GM18498 (cell line): ENCODE results near the gene ZG16B.

Experiments
- ATAC-seq: cut with Tn5 transposase; IDR thresholded peaks from one replicate; pipeline ENCODE4 v1.9.1; 2021; ENCODE audit warnings: mild to moderate bottlenecking, moderate library complexity; ENCODE audit not compliant: unreplicated experiment

The ZG16B gene

GRCh38 chr16:2829501-2830354 is at the start of gene ZG16B:
ZG16B (plus strand) TSS chr16:2830303; CDS start chr16:2830442, 139 bp downstream.
- ATAC-seq, result no peak

- ATAC-seq, result no peak
These were observed 47.3 kb upstream of the ZG16B start for GRCh38 chr16:2782583-2783351.

DNA sequence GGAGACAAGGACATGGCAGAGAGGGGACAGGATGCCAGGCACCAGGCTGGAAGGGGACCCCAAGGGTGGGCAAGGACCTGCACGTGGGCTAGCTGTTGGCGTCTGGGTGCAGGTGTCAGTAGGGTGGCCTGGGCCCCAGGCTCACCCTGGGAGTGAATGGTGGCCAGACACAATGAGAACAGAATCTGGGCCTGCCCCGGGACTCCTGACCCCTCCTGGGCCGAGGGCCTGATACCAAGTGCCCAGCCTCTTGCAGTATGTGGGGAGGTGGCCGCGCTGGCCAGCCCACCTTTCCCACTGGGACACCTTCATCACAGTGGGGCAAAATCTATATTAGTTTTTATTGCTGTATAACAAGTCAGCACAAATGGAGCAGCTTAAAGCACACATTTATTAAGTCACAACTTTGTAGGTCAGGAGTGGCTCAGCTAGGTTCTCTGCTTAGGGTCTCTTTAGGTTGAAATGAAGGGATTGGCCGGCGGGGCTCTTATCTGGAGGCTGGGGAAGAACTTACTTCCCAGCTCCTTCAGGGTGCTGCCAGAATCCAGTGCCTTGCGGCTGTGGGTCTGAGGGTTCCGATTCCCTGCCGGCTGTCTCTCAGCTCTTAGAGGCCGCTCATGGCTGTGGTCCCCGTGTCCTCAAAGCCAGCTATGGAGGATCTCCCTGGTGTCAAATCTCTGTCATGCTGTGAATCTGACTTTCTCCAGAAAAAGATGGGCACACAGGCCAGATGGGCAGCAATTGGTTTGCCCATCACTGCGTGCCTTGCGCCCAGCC is 46.3 kb upstream of the ZG16B start:
- ATAC-seq, result no peak

DNA sequence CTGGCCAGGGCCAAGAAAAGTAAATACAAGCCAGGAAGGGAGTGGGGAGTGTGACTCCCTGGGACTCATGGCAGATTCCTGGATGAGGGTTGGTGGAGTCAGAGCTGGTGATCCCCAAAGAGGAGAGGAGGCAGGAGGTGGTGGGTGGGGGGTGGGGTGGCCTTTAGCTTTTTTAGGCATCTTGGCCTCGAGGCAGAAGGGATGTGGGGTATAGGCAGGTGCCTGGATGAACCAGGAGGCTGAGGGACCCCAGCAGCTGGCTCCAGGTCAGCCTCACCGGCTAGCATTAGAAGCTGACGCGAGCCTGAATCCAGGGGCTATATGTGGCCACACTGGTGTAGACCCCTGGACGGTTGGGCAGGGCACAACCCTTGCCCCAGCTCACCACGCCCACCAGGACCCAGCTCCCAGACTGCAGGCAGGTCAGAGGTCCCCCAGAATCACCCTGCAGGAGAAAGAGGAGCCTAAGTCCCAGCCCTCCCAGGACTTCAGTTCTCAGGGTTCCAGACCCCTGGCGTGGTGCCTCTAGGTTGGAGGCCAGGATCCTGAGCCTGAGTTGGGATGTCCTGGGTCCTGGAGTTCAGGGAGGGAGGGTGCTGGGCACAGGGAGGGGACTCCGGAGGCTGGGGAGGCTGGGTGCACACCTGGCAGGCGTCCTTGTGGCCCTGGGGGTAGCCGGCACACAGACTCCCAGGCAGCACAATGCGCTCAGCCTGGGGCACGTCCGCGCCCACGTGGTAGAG is 45.6 kb upstream of the ZG16B start:
- ATAC-seq, result no peak

GRCh38 chr16:2785101-2785991 is 44.8 kb upstream of the ZG16B start:
- ATAC-seq, result no peak

DNA sequence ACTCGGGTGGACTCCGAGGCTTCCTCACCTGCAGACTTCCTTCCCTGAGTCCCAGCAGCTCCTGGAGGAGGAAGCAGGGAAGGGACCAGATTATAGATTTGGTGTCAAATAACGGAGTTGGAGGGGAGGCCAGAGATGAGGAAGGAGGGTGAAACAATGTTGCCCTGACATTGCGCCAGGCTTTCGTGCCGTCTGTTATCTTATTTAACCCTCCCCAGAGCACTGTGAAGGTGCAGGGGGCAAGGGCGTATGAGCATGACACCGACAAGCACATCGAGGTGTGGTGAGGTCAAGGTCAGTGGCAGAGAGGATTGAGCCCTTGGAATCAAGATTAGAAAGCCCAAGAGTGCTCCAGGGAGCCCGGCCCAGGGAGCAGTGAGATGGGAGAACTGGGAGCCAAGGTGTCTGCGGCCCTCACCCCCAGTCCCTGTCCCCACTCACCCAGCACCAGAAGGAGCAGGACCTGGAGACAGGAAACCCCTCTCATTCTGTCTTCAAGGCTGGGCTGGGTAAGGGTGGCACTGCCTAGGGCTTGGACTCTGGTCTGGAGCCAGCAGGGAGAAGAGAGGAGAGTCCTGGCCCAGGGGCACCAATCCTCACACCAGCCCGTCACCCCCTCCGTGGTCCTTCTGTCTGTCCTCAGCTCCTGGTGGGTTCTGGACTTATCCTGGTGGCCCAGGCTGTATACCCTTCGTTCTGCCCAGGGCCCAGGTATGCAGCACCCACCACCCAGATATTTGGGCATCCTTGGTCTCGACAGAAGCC is 43.9 kb upstream of the ZG16B start:
- ATAC-seq, result no peak

- ATAC-seq, result no peak
These were observed 43.3 kb upstream of the ZG16B start for GRCh38 chr16:2786826-2787151.

DNA sequence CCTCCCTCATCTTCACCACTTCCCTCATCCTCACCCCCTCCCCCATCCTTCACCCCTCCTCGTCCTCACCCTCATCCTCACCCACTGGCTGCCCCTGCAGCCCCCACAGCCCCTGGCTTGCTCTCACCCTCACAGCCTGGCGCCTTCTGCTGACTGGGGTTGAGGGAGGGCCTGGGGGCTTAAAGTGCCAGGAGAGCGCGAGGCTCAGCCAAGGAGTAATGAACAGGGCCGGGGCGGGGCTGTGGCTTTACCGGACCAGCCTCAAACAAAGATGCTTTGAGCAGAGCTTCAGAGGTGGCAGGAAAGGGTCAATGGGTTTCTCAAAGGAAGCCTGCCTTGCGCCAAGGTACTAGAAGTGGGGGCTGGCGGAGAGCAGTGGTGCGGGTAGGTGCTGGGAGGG is 42.7 kb upstream of the ZG16B start, which contains the start of gene PRSS33:
Gene PRSS33, minus strand, starts transcription at position 155 of the 400 bp plus-strand sequence. CDS start 1,013 bp downstream, outside the sequence.
- no peak for ATAC-seq

DNA sequence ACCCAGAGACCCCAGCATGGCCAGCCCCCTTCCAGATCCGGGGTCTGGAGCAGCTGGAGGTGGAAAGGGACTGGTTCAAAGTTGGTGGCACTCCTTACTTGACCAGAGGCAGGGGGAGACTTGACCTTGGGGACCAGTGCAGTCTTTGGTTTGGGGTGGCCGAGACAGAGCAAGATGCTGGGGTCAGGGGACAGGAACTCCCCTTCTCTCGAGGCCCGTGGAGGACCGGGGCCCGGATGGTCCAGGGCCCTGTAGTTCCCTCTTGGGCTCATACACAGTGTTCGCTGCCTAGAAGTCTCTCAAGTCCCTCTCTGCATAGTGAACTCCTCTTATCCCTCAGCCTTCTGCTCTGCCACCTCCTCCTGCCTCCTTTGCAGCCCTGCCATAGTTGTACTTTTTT is 42.1 kb upstream of the ZG16B start:
- ATAC-seq, result no peak

DNA sequence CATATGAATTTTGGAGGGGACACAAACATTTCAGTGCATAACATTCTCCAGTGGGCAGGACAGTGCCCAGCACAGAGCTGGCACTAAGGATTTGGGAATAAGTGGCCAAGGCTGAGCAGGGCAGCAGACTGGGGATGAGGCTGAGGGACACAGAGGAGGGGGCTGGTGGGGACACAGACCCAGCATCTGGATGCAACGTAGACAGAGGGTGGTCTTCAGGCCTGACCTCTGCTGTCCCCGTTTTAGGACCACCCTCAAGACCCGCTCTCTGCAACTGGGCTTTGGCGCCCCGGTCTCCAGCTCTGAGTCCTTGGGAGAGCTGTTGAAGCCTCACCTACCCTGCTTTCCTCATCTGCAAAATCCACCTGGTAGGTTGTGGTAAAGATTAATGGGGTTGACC is 39.5 kb upstream of the ZG16B start:
- no peak for ATAC-seq

DNA sequence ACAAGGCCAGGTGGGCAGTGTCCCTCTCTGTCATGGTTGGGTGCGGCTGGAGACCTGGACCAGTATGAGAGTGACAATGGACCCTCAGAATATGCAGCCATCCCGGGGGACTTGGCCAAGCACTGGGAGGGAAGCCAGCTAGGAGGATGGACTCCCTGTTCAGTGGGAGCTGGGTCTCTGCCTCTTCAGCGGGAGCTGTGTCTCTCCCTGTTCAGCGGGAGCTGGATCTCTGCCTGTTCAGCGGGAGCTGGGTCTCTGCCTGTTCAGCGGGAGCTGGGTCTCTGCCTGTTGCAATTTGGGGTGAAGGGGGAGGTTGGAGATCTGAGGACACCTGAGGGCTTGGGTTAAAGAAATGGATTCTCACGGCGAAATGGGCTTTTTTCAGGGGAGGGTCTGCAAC is 38.9 kb upstream of the ZG16B start:
- no peak for ATAC-seq

DNA sequence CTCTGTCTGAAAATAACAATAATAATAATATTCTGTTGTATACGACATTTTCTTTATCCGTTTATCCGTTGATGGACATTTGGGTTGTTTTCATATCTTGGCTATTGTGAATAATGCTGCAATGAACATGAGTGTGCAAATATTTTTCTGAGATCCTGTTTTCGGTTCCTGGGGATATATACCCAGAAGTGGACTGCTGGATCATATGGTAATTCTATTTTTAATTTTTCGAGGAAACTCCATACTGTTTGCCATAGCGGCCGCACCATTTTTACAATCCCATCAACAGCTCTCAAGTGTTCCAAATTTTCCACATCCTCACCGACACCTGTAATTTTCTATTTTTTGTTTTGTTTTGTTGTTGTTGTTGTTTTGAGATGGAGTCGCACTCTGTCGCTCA is 37.2 kb upstream of the ZG16B start:
- no peak for ATAC-seq

DNA sequence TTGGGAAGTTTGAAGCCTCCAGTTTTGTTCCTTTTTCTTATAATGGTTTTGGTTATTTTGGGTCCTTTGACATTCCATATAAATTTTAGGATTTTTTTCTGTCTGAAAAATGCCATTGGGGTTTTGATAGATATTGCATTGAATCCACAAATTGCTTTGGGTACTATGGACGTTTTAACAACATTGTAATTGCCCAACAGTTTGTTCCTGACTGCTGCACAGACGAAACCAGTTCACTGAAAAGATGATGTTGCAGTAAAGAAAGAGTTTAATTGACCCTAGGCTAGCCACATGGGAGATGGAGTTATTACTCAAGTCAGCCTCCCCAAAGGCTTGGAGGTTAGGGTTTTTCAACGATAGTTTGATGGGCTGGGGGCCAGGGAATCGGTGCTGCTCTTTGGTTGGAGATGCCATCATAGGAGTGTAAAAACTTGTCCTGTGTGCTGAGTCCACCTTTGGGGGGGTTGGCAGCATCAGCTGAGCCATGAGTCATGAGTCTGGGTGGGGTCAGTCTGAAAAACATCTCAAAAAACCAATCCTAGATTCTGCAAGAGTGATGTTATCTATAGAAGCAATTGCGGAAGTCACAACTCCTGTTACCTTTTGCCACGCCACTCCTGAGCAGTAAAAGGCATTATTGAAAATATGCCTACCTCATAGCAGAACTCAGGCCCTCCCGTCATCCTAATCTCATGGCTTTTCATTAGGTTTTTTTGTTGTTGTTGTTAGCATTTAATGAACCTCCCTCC is 34.5 kb upstream of the ZG16B start:
- ATAC-seq, result no peak

- no peak for ATAC-seq
These were observed 31.3 kb upstream of the ZG16B start for GRCh38 chr16:2798723-2799204.

GRCh38 chr16:2799205-2799858 is 30.8 kb upstream of the ZG16B start:
- ATAC-seq, result no peak

GRCh38 chr16:2799859-2800226 is 30.3 kb upstream of the ZG16B start:
- ATAC-seq, result no peak

DNA sequence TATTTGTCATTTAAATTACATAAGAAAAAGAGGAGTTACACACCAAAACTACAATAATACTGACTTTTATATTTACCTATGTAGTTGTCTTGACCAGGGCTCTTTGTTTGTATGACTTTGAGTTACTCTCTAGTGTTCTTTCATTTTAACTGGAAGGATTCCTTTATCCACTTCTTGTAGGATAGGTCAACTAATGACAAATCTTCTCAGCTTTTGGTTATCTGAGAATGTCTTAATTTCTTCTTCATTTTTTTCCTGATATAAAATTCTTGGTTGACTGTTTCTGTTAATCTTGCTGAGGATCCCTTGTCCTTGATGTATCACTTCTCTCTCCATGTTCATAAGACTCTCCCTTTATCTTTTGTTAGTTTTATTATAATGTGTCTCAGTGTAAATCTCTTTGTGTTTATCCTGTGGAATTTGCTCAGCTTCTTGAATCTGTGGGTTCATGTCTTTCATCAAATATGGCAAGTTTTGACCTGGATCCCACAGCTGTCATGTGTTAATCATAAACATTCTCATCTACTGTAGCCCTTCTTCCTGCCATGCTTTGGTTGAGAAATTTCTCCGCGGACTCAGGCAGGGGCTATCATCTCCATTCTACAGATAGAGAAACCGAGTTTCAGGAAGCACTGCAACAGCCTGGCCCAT is 26.4 kb upstream of the ZG16B start:
- no peak for ATAC-seq
